ENCODE data around the gene AK5.

AK5 gene

DNA sequence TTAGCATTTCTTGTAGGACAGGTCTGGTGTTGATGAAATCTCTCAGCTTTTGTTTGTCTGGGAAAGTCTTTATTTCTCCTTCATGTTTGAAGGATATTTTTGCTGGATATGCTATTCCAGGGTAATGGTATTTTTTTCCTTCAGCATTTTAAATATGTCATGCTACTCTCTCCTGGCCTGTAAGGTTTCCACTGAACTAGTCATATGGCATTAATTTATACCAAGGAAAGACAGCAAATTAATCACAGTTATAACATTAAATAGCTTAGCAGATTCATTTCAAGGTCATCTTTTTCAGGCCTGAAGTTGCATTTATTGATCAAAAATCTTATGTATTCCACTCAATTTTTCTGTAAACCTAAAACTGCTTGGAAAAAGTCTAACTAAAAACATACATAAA lies 54.9 kb downstream of the AK5 start:
- H3K14ac ChIP-seq (ENCODE audit: low read length) = no peak overlapping the region
- H3K4ac ChIP-seq (ENCODE audit: low read length) = no peak overlapping the region
- H3K36me3 ChIP-seq (replicated peaks in 1 of 2; ENCODE audit: control insufficient read depth in 2 of 2, insufficient read depth in 2 of 2, low read length in 2 of 2) = no peaks in the 10 kb centered on the region
- no peak overlapping the region for H2AFZ ChIP-seq (ENCODE audit: low read length)
- no peaks in the 10 kb centered on the region for H3K79me1 ChIP-seq (ENCODE audit: low read depth, low read length)
- no peak overlapping the region for H2BK5ac ChIP-seq (ENCODE audit: low read length)
- no peak overlapping the region for H2BK120ac ChIP-seq (ENCODE audit: low read depth, low read length)
- H2BK12ac ChIP-seq (ENCODE audit: low read length) = no peak overlapping the region
- no peak overlapping the region for H4K8ac ChIP-seq (ENCODE audit: low read depth, low read length)
- H2BK15ac ChIP-seq (ENCODE audit: low read length) = no peak overlapping the region
- H3K18ac ChIP-seq (ENCODE audit: low read length) = no peak overlapping the region
- DNase-seq (ENCODE audit: low spot score) = no peak
- no peaks in the 10 kb centered on the region for H3K27me3 ChIP-seq (ENCODE audit: control insufficient read depth in 3 of 3, insufficient read depth in 3 of 3, low read depth in 1 of 3, low read length in 3 of 3)
- H3K4me1 ChIP-seq (ENCODE audit: control insufficient read depth in 2 of 2, insufficient read depth in 1 of 2, low read depth in 1 of 2, low read length in 2 of 2) = peaks cover 0 to 18% of the 10 kb centered on the region in 2 donors
- no peak overlapping the region for H3K4me2 ChIP-seq (ENCODE audit: insufficient read depth, low read length, poor library complexity, severe bottlenecking)
- H4K91ac ChIP-seq (ENCODE audit: low read depth, low read length, poor library complexity) = no peak overlapping the region
- no peak overlapping the region for H3K9ac ChIP-seq (ENCODE audit: low read depth, low read length, poor library complexity)
- H3K9me3 ChIP-seq (replicated peaks in 1 of 2; ENCODE audit: control insufficient read depth in 2 of 2, insufficient read depth in 1 of 2, low read depth in 1 of 2, low read length in 2 of 2) = peaks cover 0 to 4% of the 10 kb centered on the region in 2 donors
- H3K4me3 ChIP-seq (ENCODE audit: low read length in 2 of 2) = no peak overlapping the region
- H3K23ac ChIP-seq (ENCODE audit: low read depth, low read length, poor library complexity) = no peak overlapping the region
- no peak overlapping the region for H2AK5ac ChIP-seq (ENCODE audit: low read depth, low read length)
- H3K27ac ChIP-seq (replicated peaks; ENCODE audit: low read length) = no peak overlapping the region

DNA sequence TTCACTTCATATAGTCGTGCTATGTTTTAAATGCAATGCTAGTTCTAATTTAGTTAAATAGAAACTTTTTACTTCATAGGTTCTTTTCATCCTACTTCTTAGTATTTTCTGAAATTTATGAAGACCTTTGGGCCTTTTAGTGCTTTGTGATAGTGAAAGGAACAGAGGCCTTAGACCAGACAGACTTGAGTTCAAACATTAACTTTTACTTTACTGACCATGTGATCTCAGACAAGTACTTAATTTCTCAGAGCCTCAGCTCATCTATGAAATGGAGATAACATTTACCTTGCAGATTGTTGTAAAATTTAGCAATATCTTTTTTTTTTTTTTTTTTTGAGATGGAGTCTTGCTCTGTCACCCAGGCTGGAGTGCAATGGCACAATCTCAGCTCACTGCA lies 57.5 kb downstream of the AK5 start:
- H3K4me3 ChIP-seq (ENCODE audit: low read length in 2 of 2) = no peak overlapping the region
- no peak overlapping the region for H2BK12ac ChIP-seq (ENCODE audit: low read length)
- no peak overlapping the region for H2AFZ ChIP-seq (ENCODE audit: low read length)
- H3K18ac ChIP-seq (ENCODE audit: low read length) = no peak overlapping the region
- no CpG with 5 or more reads among the region's 1 CpG for WGBS, 2 donors (ENCODE audit: extremely low coverage in 2 of 2, insufficient read length in 2 of 2, insufficient replicate concordance in 1 of 2)
- H3K27me3 ChIP-seq (ENCODE audit: control insufficient read depth in 3 of 3, insufficient read depth in 3 of 3, low read depth in 1 of 3, low read length in 3 of 3) = no peaks in the 10 kb centered on the region
- no peak overlapping the region for H2BK15ac ChIP-seq (ENCODE audit: low read length)
- H4K8ac ChIP-seq (ENCODE audit: low read depth, low read length) = no peak overlapping the region
- no peak overlapping the region for H2BK120ac ChIP-seq (ENCODE audit: low read depth, low read length)
- no peak overlapping the region for H2BK5ac ChIP-seq (ENCODE audit: low read length)
- no peak overlapping the region for H3K4me2 ChIP-seq (ENCODE audit: insufficient read depth, low read length, poor library complexity, severe bottlenecking)
- DNase-seq (ENCODE audit: low spot score) = no peak
- H3K4ac ChIP-seq (ENCODE audit: low read length) = no peak overlapping the region
- H2AK5ac ChIP-seq (ENCODE audit: low read depth, low read length) = no peak overlapping the region
- no peaks in the 10 kb centered on the region for H3K9me3 ChIP-seq (replicated peaks in 1 of 2; ENCODE audit: control insufficient read depth in 2 of 2, insufficient read depth in 1 of 2, low read depth in 1 of 2, low read length in 2 of 2)
- no peak overlapping the region for H3K14ac ChIP-seq (ENCODE audit: low read length)
- no peaks in the 10 kb centered on the region for H3K79me1 ChIP-seq (ENCODE audit: low read depth, low read length)
- H3K9ac ChIP-seq (ENCODE audit: low read depth, low read length, poor library complexity) = no peak overlapping the region
- no peak overlapping the region for H4K91ac ChIP-seq (ENCODE audit: low read depth, low read length, poor library complexity)
- no peaks in the 10 kb centered on the region for H3K36me3 ChIP-seq (replicated peaks in 1 of 2; ENCODE audit: control insufficient read depth in 2 of 2, insufficient read depth in 2 of 2, low read length in 2 of 2)
- peaks cover 0 to 18% of the 10 kb centered on the region in 2 donors for H3K4me1 ChIP-seq (ENCODE audit: control insufficient read depth in 2 of 2, insufficient read depth in 1 of 2, low read depth in 1 of 2, low read length in 2 of 2)
- H3K23ac ChIP-seq (ENCODE audit: low read depth, low read length, poor library complexity) = no peak overlapping the region
- H3K27ac ChIP-seq (replicated peaks; ENCODE audit: low read length) = no peak overlapping the region

DNA sequence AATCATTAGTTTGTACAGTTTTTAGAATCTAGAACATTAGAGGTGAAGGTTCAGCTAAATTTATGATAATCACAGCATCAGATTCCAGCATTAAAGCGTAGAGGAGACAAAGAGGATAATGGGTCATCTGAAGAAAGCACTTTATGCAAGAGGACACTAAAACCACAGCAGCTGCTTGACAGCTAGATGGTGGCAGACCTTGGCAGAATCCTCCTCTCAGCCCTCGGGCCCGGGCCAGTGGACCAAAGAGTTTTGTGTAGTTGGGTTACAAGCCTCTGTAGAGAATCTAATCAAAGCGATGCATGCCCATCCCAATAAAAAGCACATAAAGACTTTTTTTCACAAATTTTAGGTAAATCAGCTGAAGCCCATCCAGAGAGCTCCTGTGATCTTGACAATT lies 59.4 kb downstream of the AK5 start:
- Histone ChIP-seq H4K91ac (ENCODE audit: low read depth, low read length, poor library complexity) (no peak overlapping the region), H3K79me1 (ENCODE audit: low read depth, low read length) (no peaks in the 10 kb centered on the region), H2BK12ac (ENCODE audit: low read length) (no peak overlapping the region), H2AK5ac (ENCODE audit: low read depth, low read length) (no peak overlapping the region), H3K27ac (replicated peaks; ENCODE audit: low read length) (no peak overlapping the region), H3K14ac (ENCODE audit: low read length) (no peak overlapping the region), H3K9ac (ENCODE audit: low read depth, low read length, poor library complexity) (no peak overlapping the region), H3K18ac (ENCODE audit: low read length) (no peak overlapping the region), H3K4me1 (ENCODE audit: control insufficient read depth in 2 of 2, insufficient read depth in 1 of 2, low read depth in 1 of 2, low read length in 2 of 2) (peaks cover 0 to 18% of the 10 kb centered on the region in 2 donors), H3K9me3 (replicated peaks in 1 of 2; ENCODE audit: control insufficient read depth in 2 of 2, insufficient read depth in 1 of 2, low read depth in 1 of 2, low read length in 2 of 2) (no peaks in the 10 kb centered on the region), H3K4me2 (ENCODE audit: insufficient read depth, low read length, poor library complexity, severe bottlenecking) (no peak overlapping the region), H2AFZ (ENCODE audit: low read length) (no peak overlapping the region), H3K36me3 (replicated peaks in 1 of 2; ENCODE audit: control insufficient read depth in 2 of 2, insufficient read depth in 2 of 2, low read length in 2 of 2) (no peaks in the 10 kb centered on the region), H4K8ac (ENCODE audit: low read depth, low read length) (no peak overlapping the region), H3K27me3 (ENCODE audit: control insufficient read depth in 3 of 3, insufficient read depth in 3 of 3, low read depth in 1 of 3, low read length in 3 of 3) (no peaks in the 10 kb centered on the region), H3K4me3 (ENCODE audit: low read length in 2 of 2) (no peak overlapping the region), H3K23ac (ENCODE audit: low read depth, low read length, poor library complexity) (no peak overlapping the region), H2BK5ac (ENCODE audit: low read length) (no peak overlapping the region), H2BK15ac (ENCODE audit: low read length) (no peak overlapping the region), H2BK120ac (ENCODE audit: low read depth, low read length) (no peak overlapping the region), H3K4ac (ENCODE audit: low read length) (no peak overlapping the region)
- no CpG with 5 or more reads among the region's 4 CpGs for WGBS, 2 donors (ENCODE audit: extremely low coverage in 2 of 2, insufficient read length in 2 of 2, insufficient replicate concordance in 1 of 2)
- no peak for DNase-seq (ENCODE audit: low spot score)

DNA sequence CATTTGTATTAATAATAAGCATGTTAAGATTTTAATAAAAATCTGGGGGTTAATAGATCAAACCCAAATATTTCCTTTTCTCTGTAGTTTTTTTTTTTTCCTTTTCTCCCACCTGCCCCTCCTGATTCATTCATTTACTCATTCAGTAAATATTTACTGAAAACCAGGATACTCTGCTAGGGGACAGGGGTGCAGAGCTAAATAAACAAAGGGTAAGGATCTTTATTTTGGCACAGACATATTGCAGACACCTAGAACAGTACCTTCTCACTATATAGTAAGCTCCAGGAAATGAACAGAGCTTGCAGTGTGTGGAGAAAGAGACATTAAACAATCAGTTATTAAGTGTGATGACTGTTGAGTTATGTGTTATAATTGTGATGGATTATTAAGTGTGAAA lies 60.9 kb downstream of the AK5 start:
- no peaks in the 10 kb centered on the region for H3K36me3 ChIP-seq (replicated peaks in 1 of 2; ENCODE audit: control insufficient read depth in 2 of 2, insufficient read depth in 2 of 2, low read length in 2 of 2)
- no peaks in the 10 kb centered on the region for H3K27me3 ChIP-seq (ENCODE audit: control insufficient read depth in 3 of 3, insufficient read depth in 3 of 3, low read depth in 1 of 3, low read length in 3 of 3)
- H2BK12ac ChIP-seq (ENCODE audit: low read length) = no peak overlapping the region
- H3K23ac ChIP-seq (ENCODE audit: low read depth, low read length, poor library complexity) = no peak overlapping the region
- no peaks in the 10 kb centered on the region for H3K9me3 ChIP-seq (replicated peaks in 1 of 2; ENCODE audit: control insufficient read depth in 2 of 2, insufficient read depth in 1 of 2, low read depth in 1 of 2, low read length in 2 of 2)
- H3K4me2 ChIP-seq (ENCODE audit: insufficient read depth, low read length, poor library complexity, severe bottlenecking) = no peak overlapping the region
- no peak overlapping the region for H2AK5ac ChIP-seq (ENCODE audit: low read depth, low read length)
- H4K8ac ChIP-seq (ENCODE audit: low read depth, low read length) = no peak overlapping the region
- H2BK120ac ChIP-seq (ENCODE audit: low read depth, low read length) = no peak overlapping the region
- H2AFZ ChIP-seq (ENCODE audit: low read length) = no peak overlapping the region
- no peak overlapping the region for H3K4ac ChIP-seq (ENCODE audit: low read length)
- H3K27ac ChIP-seq (replicated peaks; ENCODE audit: low read length) = no peak overlapping the region
- H3K18ac ChIP-seq (ENCODE audit: low read length) = no peak overlapping the region
- H3K14ac ChIP-seq (ENCODE audit: low read length) = no peak overlapping the region
- no peak overlapping the region for H3K9ac ChIP-seq (ENCODE audit: low read depth, low read length, poor library complexity)
- H2BK15ac ChIP-seq (ENCODE audit: low read length) = no peak overlapping the region
- H4K91ac ChIP-seq (ENCODE audit: low read depth, low read length, poor library complexity) = no peak overlapping the region
- no peaks in the 10 kb centered on the region for H3K79me1 ChIP-seq (ENCODE audit: low read depth, low read length)
- no peak overlapping the region for H3K4me3 ChIP-seq (ENCODE audit: low read length in 2 of 2)
- no peak overlapping the region for H2BK5ac ChIP-seq (ENCODE audit: low read length)
- H3K4me1 ChIP-seq (ENCODE audit: control insufficient read depth in 2 of 2, insufficient read depth in 1 of 2, low read depth in 1 of 2, low read length in 2 of 2) = peaks cover 0 to 18% of the 10 kb centered on the region in 2 donors
- no peak for DNase-seq (ENCODE audit: low spot score)
